ENCODE data around the gene PHKA1.
"Not testable (repeated sequence)": the region's sequence is repeated elsewhere in the genome, so short reads cannot be mapped to it uniquely, and the experiment has no call there.

PHKA1 gene

GRCh38 chrX:72566448-72566847 is 147.7 kb downstream of the PHKA1 start:
- H3K9me3 Mint-ChIP-seq: no peaks in the 10 kb centered on the region
- no peak overlapping the region for H3K27ac Mint-ChIP-seq
- peaks cover 7% of the 10 kb centered on the region for H3K4me1 Mint-ChIP-seq
- H3K36me3 Mint-ChIP-seq: peaks cover 15% of the 10 kb centered on the region
- H3K4me3 Mint-ChIP-seq: no peak overlapping the region
- H3K27me3 Mint-ChIP-seq: no peaks in the 10 kb centered on the region

GRCh38 chrX:72559655-72560054 is 154.5 kb downstream of the PHKA1 start:
- not testable (repeated sequence) for H3K4me3 Mint-ChIP-seq, H3K9me3 Mint-ChIP-seq, H3K27me3 Mint-ChIP-seq, H3K27ac Mint-ChIP-seq
- Mint-ChIP-seq H3K36me3 (peaks cover 18% of the 10 kb centered on the region), H3K4me1 (peaks cover 13% of the 10 kb centered on the region)

DNA sequence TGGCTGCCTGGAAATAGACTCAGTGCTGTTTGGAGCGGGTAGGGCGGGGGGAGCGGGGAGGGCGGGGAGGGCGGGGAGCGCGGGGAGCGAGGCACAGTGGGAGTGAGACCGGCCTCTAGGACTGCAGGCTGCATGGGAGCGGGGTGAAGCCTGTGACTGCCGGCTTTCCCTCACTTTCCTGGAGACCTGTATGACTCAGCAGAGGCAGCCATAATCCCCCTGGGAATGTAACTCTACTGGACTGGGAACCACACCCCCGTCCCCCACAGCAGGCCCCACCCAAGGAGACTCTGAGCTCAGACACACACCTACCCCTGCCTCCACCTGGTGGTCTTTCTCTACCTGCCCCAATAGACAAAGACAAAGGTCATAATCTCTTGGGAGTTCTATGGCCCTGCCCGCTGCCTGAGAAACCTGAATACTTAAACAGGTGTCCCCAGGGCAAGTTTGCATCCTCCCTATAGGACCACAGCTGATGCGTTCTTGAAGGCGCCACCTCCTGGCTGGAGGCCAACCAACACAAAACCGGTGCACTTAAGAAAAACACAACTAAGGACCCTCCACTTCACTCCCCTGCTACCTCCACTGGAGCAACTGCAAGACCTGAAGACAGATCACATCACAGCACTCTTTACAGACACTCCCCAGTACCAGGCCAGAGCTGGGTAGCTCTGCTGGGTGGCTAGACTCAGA is 159.5 kb downstream of the PHKA1 start:
- peaks cover 12% of the 10 kb centered on the region for H3K36me3 Mint-ChIP-seq
- H3K27me3 Mint-ChIP-seq: no peaks in the 10 kb centered on the region
- H3K4me1 Mint-ChIP-seq: peaks cover 9% of the 10 kb centered on the region
- H3K4me3 Mint-ChIP-seq: no peak overlapping the region
- no peak overlapping the region for H3K27ac Mint-ChIP-seq
- no peaks in the 10 kb centered on the region for H3K9me3 Mint-ChIP-seq

DNA sequence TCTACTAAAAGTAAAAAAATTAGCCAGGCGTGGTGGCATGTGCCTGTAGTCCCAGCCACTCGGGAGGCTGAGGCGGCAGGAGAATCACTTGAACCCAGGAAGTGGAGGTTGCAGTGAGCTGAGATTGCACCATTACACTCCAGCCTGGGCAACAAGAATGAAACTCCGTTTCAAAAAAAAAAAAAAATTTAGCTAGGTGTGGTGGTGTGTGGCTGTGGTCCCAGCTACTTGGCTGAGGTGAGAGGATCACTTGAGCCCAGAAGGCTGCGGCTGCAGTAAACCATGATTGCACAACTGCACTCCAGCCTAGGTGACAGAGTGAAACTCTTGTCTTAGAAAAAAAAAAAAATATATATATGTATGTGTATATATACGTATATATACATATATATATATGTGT is 161.7 kb downstream of the PHKA1 start:
- not testable (repeated sequence) for H3K27ac Mint-ChIP-seq, H3K4me3 Mint-ChIP-seq, H3K27me3 Mint-ChIP-seq, H3K9me3 Mint-ChIP-seq, H3K4me1 Mint-ChIP-seq
- peaks cover 12% of the 10 kb centered on the region for H3K36me3 Mint-ChIP-seq

DNA sequence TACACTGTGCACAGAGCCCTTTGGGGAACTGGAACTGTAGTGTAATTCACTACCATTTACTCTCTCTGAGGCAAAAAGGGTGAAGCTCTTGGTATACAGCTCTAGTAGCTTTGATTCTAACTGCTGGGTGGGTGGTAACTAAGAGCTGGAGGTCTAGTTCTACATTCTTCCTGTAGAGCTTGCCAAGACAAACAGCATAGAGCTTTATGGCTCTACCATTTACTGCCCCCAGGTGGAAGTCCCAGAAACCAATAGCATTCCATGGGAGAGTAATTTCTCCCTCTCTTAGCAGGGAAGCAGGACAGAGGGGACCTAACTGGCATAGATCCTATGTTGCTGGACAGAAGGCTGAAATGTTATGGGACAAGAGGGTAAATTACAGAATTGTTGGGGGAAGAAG is 168.1 kb downstream of the PHKA1 start:
- no peak overlapping the region for H3K4me3 Mint-ChIP-seq
- no peaks in the 10 kb centered on the region for H3K27me3 Mint-ChIP-seq
- H3K36me3 Mint-ChIP-seq: peaks cover 23% of the 10 kb centered on the region
- H3K4me1 Mint-ChIP-seq: peaks cover 4% of the 10 kb centered on the region
- H3K9me3 Mint-ChIP-seq: no peaks in the 10 kb centered on the region
- no peak overlapping the region for H3K27ac Mint-ChIP-seq

DNA sequence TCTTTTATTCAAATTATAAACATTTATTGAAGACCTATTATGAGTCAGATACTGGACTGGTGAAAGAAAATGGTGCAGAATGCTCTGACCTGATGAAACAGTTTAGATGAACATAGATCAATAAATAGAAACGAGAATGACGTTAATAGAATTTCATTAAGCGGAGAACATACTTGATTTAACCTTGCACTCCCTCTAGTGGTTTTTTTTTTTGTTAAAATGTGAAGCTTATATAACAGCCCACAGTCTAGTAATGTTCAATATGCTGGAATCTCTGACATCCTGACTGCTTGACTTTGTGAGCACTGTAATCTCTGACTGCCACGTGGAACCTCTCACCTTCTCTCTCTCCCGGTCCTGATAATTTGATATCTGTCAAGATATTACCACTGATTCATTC is 173.8 kb downstream of the PHKA1 start:
- H3K4me3 Mint-ChIP-seq: no peak overlapping the region
- no peak overlapping the region for H3K27ac Mint-ChIP-seq

DNA sequence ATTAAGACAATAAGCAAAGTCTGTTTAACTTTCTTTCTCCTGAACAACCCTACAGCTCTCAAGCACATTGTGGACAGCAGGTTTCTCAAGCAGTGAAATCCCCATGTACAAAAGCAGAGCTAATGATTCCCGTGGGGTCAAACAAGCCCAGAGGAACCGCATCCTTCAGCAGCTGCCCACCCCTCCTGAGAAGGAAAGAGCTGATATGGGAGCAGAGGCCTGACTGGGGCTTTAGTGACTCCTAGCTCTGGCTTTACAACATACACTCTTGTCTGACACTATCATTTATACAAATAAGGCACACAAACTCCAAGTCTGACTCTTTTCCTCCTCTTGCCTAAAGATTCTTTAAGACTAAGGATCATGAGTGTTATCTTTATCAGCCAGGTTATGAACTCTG is 174.3 kb downstream of the PHKA1 start:
- Mint-ChIP-seq H3K9me3 (no peaks in the 10 kb centered on the region), H3K4me1 (no peaks in the 10 kb centered on the region), H3K4me3 (no peak overlapping the region), H3K27ac (no peak overlapping the region), H3K27me3 (no peaks in the 10 kb centered on the region), H3K36me3 (peaks cover 13% of the 10 kb centered on the region)

More for the DNA sequence above, 173.8 kb downstream of the PHKA1 start:
- no peaks in the 10 kb centered on the region for H3K9me3 Mint-ChIP-seq
- peaks cover 13% of the 10 kb centered on the region for H3K36me3 Mint-ChIP-seq
- H3K4me1 Mint-ChIP-seq: no peaks in the 10 kb centered on the region
- H3K27me3 Mint-ChIP-seq: no peaks in the 10 kb centered on the region

GRCh38 chrX:72536542-72536941 is 177.6 kb downstream of the PHKA1 start:
- Mint-ChIP-seq H3K4me1 (no peaks in the 10 kb centered on the region), H3K27me3 (no peaks in the 10 kb centered on the region), H3K4me3 (no peak overlapping the region), H3K36me3 (peaks cover 10% of the 10 kb centered on the region), H3K9me3 (no peaks in the 10 kb centered on the region), H3K27ac (no peak overlapping the region)

- Mint-ChIP-seq H3K4me1 (no peaks in the 10 kb centered on the region), H3K4me3 (no peak overlapping the region), H3K27me3 (no peaks in the 10 kb centered on the region), H3K27ac (no peak overlapping the region), H3K36me3 (peaks cover 9% of the 10 kb centered on the region), H3K9me3 (no peaks in the 10 kb centered on the region)
Measured at GRCh38 chrX:72532366-72532765, 181.7 kb downstream of the PHKA1 start.
